Mucosa of descending colon (tissue), 3 donors: ENCODE measurements around the gene CACHD1. TPM values are rescaled to one million over a fixed set of nuclear protein-coding genes. Genes with fewer than 3 reads are reported as not detected.

Experiments used
- ATAC-seq: fragments of 200-7000 bp; cut with Tn5 transposase; one replicate; pipeline ENCODE4 v1.9.1; 2020; ENCODE audit warnings: mild to moderate bottlenecking, moderate library complexity
- DNase-seq, 3 donors: peaks; one replicate each; pipeline ENCODE4 v3.0.0-alpha.2; 2020
- H3K36me3 ChIP-seq: fragments of 200-600 bp; one replicate; pipeline ENCODE4 v1.8.0; 2021; ENCODE audit warnings: low read depth, mild to moderate bottlenecking
- H3K4me1 ChIP-seq: fragments of 200-600 bp; one replicate; pipeline ENCODE4 v1.8.0; 2021; ENCODE audit warnings: low read depth, mild to moderate bottlenecking
- H3K4me3 ChIP-seq: fragments of 200-600 bp; one replicate; pipeline ENCODE4 v1.8.0; 2021; ENCODE audit warnings: mild to moderate bottlenecking
- H3K9me3 ChIP-seq: fragments of 200-600 bp; one replicate; pipeline ENCODE4 v1.8.0; 2021; ENCODE audit warnings: mild to moderate bottlenecking
- intact Hi-C, 2 donors: fragments of 100-400 bp; cut with DNase I in 1 of 2; cut with micrococcal nuclease in 1 of 2; formaldehyde crosslinking; loops; one replicate each; pipeline versions ENCODE4 v1.11.0 to v1.11.1; 2022; cut with DNase I, micrococcal nuclease
- total RNA-seq, 3 donors: library from RNA; stranded (reverse); fragmentation: NEBNext Ultra II Directional in 2 of 3; extraction: Animal tissue kit (Norgen Biotek cat#: 25700) in 2 of 3; gene quantifications; one replicate each; pipeline versions ENCODE4 v1.2.1 to v1.2.4, GENCODE V29; 2021 to 2023
- TF ChIP-seq, protein P1 (sequence below): fragments of 200-600 bp; IDR thresholded peaks from one replicate; pipeline ENCODE4 v1.8.0; 2022; ENCODE audit warnings: antibody characterized with exemption, mild to moderate bottlenecking
- donor health status: DM: no; HTN: no; CAD: no; lungs with moderate emphysema.
- donor health status: DM: no; HTN: no; CAD: no.
- donor health status: DM: no; HTN: yes; CAD: no.

CACHD1 gene
- total RNA-seq, 3 donors from 2014 or later = 1.3 to 3.7 (median 2.7) TPM

DNA sequence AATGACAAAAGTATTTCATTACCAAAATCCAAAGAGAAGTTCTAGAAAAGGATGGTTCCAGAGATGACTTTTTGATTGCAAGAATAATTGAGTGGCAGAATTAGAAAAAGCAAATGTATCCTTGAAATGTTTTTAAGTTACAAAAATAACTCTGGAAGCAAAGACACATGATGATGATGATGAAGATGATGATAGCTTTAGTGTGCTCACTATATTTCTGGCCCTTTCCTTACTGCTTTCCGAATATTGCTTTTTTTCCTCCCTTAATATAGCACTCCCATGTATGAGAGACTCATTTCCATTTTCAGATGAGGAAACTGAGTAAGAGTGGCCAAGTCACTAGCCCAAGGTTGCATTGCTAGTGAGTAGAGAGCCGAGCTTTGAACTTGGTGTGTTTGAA is 54.7 kb downstream of the CACHD1 start:
- DNase-seq = no peak
- intact Hi-C loops = no loop called here
- ATAC-seq = no peak
- H3K9me3 ChIP-seq = no peaks in the 10 kb centered on the region
- no peak overlapping the region for H3K4me3 ChIP-seq
- H3K36me3 ChIP-seq = no peaks in the 10 kb centered on the region
- no peaks in the 10 kb centered on the region for H3K4me1 ChIP-seq
- TF ChIP-seq, protein P1, sequence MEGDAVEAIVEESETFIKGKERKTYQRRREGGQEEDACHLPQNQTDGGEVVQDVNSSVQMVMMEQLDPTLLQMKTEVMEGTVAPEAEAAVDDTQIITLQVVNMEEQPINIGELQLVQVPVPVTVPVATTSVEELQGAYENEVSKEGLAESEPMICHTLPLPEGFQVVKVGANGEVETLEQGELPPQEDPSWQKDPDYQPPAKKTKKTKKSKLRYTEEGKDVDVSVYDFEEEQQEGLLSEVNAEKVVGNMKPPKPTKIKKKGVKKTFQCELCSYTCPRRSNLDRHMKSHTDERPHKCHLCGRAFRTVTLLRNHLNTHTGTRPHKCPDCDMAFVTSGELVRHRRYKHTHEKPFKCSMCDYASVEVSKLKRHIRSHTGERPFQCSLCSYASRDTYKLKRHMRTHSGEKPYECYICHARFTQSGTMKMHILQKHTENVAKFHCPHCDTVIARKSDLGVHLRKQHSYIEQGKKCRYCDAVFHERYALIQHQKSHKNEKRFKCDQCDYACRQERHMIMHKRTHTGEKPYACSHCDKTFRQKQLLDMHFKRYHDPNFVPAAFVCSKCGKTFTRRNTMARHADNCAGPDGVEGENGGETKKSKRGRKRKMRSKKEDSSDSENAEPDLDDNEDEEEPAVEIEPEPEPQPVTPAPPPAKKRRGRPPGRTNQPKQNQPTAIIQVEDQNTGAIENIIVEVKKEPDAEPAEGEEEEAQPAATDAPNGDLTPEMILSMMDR = no peak

DNA sequence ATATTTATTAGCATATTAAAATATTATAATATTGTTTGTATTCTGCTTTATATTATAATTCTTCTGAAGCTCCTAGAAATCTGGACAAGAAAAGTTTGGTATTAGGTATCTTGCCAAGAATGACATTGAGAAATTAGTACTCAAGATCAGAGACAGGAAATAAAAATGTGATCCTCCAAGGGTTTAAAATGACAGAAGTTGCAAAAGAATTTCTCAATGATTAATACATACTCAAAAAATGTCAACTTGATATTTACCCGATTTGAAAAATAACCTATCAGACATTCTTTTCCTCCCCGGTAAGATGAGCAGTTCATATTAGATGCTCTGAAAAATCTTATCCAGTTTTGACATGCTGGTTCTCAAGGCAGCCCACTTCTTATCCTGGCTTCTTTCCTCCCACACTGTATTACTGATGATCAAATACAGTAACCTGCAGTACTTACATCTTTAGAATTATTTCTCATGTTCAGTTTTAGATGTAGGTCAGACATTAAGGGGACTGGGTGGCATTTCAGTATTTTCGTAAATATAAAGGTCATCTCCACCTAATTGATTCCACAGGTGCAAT is 55.3 kb downstream of the CACHD1 start:
- DNase-seq = no peak
- TF ChIP-seq, protein P1 = no peak
- Histone ChIP-seq H3K36me3 (no peaks in the 10 kb centered on the region), H3K4me1 (no peaks in the 10 kb centered on the region), H3K4me3 (no peak overlapping the region), H3K9me3 (no peaks in the 10 kb centered on the region)
- intact Hi-C loops = no loop called here
- ATAC-seq = no peak

DNA sequence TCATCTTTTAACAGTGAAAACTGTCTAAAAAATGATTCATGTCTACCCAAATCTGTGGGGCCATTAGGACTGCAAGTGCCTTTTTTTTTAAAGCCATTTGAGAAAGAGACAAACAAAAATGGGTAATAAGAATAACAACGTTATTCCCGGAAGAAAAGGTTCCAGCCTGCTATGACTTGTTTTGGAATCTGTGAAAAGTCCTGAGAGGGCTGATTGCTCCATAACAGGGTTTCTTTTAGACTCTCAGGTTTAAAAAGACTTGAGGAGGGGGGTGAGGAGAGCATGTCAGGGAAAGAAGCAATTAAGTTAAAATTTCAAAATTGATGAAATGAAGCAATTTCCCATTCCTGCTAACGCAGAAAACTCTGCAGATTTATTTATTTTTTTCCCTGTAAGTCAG is 56.4 kb downstream of the CACHD1 start:
- ATAC-seq (no peak), DNase-seq (no peak)
- H3K9me3 ChIP-seq = no peaks in the 10 kb centered on the region
- no peaks in the 10 kb centered on the region for H3K4me1 ChIP-seq
- H3K36me3 ChIP-seq = no peaks in the 10 kb centered on the region
- H3K4me3 ChIP-seq = no peak overlapping the region
- intact Hi-C loops = no loop called here
- TF ChIP-seq, protein P1 = no peak

DNA sequence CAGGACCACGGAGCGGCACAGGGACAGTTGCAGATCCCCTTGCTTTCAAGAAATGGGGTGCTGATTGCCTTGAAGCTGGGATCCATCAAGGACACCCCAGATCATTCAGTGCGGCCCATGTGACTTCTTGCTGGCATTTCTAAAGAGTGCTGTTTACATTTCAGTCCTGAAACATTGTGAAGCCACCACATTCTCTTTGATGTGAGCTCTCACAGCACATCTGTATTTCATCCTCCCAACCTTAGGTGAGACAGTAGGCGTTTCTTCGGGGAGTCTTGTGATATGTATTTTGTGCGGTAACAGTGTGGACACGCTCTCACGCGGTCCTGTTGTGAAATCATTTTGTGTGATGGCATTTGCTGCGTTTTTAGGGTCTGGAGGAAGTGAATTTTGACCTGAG is 57.2 kb downstream of the CACHD1 start:
- no peak for ATAC-seq
- Histone ChIP-seq H3K4me3 (no peak overlapping the region), H3K4me1 (no peaks in the 10 kb centered on the region), H3K36me3 (no peaks in the 10 kb centered on the region), H3K9me3 (no peaks in the 10 kb centered on the region)
- no peak for DNase-seq
- intact Hi-C loops = no loop called here
- TF ChIP-seq, protein P1 = no peak

DNA sequence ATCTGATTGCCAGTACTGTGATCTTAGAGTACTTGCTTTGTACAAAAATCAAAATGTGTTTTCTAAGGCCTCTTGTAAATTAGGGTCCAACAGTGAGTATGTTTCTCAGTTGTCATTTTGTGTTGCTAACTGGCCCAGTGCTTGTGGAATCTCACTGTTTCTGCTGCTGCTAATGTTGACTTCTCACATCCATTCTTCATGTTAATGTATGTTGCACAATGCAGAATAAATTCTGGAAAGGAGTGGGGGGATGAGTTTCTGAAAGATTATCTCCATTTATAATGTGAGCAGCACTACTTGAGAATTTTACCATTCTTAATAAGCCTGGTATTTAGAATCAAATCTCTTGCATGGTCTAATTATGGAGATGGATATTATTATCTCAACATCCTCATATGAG is 57.9 kb downstream of the CACHD1 start:
- no peak overlapping the region for H3K4me3 ChIP-seq
- H3K9me3 ChIP-seq = no peaks in the 10 kb centered on the region
- no peaks in the 10 kb centered on the region for H3K36me3 ChIP-seq
- no peaks in the 10 kb centered on the region for H3K4me1 ChIP-seq
- DNase-seq (no peak), ATAC-seq (no peak)
- TF ChIP-seq, protein P1 = no peak
- intact Hi-C loops = no loop called here
